GM12891 (cell line): ENCODE measurements around the gene CCK.

Source experiments
- POLR2A ChIP-seq: IDR thresholded peaks from 2 replicates; pipeline ENCODE4 v1.6.1; 2011; ENCODE audit warnings: low read depth, low read length, control low read depth
- POLR2AphosphoS5 ChIP-seq: IDR thresholded peaks from 2 replicates; pipeline ENCODE4 v1.6.1; 2011; ENCODE audit warnings: low read depth, low read length, control low read depth
- SPI1 ChIP-seq: IDR thresholded peaks from 2 replicates; pipeline ENCODE4 v1.6.1; 2011; ENCODE audit warnings: low read depth, low read length, control low read depth

GRCh38 chr3:42266085-42266484, at the start of gene CCK:
- TF ChIP-seq POLR2A (no peak), POLR2AphosphoS5 (no peak), SPI1 (no peak)
